Measurements from ENCODE around the gene DMXL1.

The DMXL1 gene

GRCh38 chr5:119070828-119071560 lies at the start of gene DMXL1:
DMXL1 (plus strand) TSS chr5:119071087; CDS start chr5:119071570, 483 bp downstream.
- peak; percentile 96 for DNase-seq (ENCODE audit: low read depth)

GRCh38 chr5:119021149-119021732 lies 49.6 kb upstream of the DMXL1 start:
- no peak for DNase-seq (ENCODE audit: low read depth)

- DNase-seq (ENCODE audit: low read depth): no peak
Observed at GRCh38 chr5:119022017-119022745, 48.7 kb upstream of the DMXL1 start.

- no peak for DNase-seq (ENCODE audit: low read depth)
Observed at GRCh38 chr5:119022773-119023172, 48.1 kb upstream of the DMXL1 start.

GRCh38 chr5:119028575-119028974 lies 42.3 kb upstream of the DMXL1 start:
- DNase-seq (ENCODE audit: low read depth): no peak

- DNase-seq (ENCODE audit: low read depth): no peak
Observed at GRCh38 chr5:119031011-119031886, 39.6 kb upstream of the DMXL1 start.

- no peak for DNase-seq (ENCODE audit: low read depth)
Observed at GRCh38 chr5:119031905-119032304, 39.0 kb upstream of the DMXL1 start.

- DNase-seq (ENCODE audit: low read depth): no peak
Observed at GRCh38 chr5:119032656-119033055, 38.2 kb upstream of the DMXL1 start.

- DNase-seq (ENCODE audit: low read depth): no peak
Observed at GRCh38 chr5:119033135-119033534, 37.8 kb upstream of the DMXL1 start.

GRCh38 chr5:119036101-119036762 lies 34.7 kb upstream of the DMXL1 start:
- DNase-seq (ENCODE audit: low read depth): no peak

- no peak for DNase-seq (ENCODE audit: low read depth)
Observed at GRCh38 chr5:119037496-119038215, 33.2 kb upstream of the DMXL1 start.

GRCh38 chr5:119048246-119048645 lies 22.6 kb upstream of the DMXL1 start:
- no peak for DNase-seq (ENCODE audit: low read depth)

GRCh38 chr5:119049824-119050449 lies 20.9 kb upstream of the DMXL1 start:
- DNase-seq (ENCODE audit: low read depth): no peak

- DNase-seq (ENCODE audit: low read depth): no peak
Observed at GRCh38 chr5:119054101-119054500, 16.8 kb upstream of the DMXL1 start.

GRCh38 chr5:119055294-119055693 lies 15.6 kb upstream of the DMXL1 start:
- DNase-seq (ENCODE audit: low read depth): no peak

- no peak for DNase-seq (ENCODE audit: low read depth)
Observed at GRCh38 chr5:119058979-119059529, 11.8 kb upstream of the DMXL1 start.

- DNase-seq (ENCODE audit: low read depth): no peak
Observed at GRCh38 chr5:119059740-119060255, 11.1 kb upstream of the DMXL1 start.

- DNase-seq (ENCODE audit: low read depth): no peak
Observed at GRCh38 chr5:119063579-119064379, 7.1 kb upstream of the DMXL1 start.

GRCh38 chr5:119067450-119067849 lies 3.4 kb upstream of the DMXL1 start:
- no peak for DNase-seq (ENCODE audit: low read depth)

Measured in activated T-cell treated with anti-CD3 and anti-CD28 coated beads for 1 hour (primary cell).